Stimulated activated CD8-positive, alpha-beta memory T cell treated with anti-CD3 and anti-CD28 coated beads, Interleukin-4, amount 100 ng/mL, for 24 hours (primary cell): ENCODE measurements around the gene TNFSF10.
"Not testable (repeated sequence)": the region's sequence is repeated elsewhere in the genome, so short reads cannot be mapped to it uniquely, and the experiment has no call there.

Source experiments
- DNase-seq: peaks from one replicate; pipeline ENCODE4 v3.0.0-alpha.2; 2020; ENCODE audit warnings: low read depth

Gene TNFSF10

DNA sequence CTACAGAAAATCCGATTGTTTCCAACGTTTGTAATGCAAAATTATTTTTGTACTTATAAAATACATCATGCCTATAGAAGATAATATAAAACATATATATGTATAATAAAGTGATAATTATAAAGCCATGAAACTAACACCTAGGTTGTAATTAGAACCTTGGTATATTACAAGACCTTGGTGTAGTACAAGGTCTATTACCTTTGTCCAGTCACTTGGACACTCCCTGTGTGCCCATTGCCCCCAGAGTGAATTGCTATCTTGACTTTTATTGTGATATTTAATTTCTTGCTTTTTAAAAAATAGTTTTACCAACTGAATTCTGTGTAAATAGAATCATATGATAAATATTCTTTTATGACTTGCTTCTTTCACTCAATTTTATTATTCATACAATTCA lies 20.7 kb upstream of the TNFSF10 start:
- no peak for DNase-seq

GRCh38 chr3:172543419-172543818 lies 20.2 kb upstream of the TNFSF10 start:
- no peak for DNase-seq

- no peak for DNase-seq
These were observed 19.8 kb upstream of the TNFSF10 start for GRCh38 chr3:172542999-172543398.

DNA sequence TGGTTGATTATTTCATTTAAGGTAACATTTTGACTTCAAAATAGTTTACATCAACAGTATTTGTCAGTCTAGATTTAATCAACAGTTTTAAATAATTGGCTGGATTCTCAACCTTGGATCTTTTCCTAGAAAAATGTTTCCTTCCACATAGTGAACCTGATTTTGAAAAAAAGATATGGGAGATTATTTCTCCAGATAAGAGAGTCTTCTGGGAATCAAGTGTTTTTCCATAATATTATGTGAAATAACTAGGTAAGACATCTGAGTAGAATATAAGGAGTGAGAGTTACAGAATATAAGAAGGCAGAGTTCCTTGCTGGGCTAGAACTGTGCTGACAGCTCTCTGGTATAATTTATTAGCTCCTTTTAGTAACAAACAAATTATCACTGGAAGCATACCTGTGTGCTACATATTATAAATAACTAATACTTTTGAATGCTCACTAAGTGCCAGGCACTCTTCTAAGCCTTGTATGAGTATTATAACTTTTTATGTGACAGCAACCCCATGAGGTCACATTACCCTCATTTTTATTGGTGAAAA lies 18.8 kb upstream of the TNFSF10 start:
- DNase-seq: no peak

GRCh38 chr3:172540049-172540448 lies 16.8 kb upstream of the TNFSF10 start:
- DNase-seq: no peak

GRCh38 chr3:172539273-172539672 lies 16.0 kb upstream of the TNFSF10 start:
- no peak for DNase-seq

DNA sequence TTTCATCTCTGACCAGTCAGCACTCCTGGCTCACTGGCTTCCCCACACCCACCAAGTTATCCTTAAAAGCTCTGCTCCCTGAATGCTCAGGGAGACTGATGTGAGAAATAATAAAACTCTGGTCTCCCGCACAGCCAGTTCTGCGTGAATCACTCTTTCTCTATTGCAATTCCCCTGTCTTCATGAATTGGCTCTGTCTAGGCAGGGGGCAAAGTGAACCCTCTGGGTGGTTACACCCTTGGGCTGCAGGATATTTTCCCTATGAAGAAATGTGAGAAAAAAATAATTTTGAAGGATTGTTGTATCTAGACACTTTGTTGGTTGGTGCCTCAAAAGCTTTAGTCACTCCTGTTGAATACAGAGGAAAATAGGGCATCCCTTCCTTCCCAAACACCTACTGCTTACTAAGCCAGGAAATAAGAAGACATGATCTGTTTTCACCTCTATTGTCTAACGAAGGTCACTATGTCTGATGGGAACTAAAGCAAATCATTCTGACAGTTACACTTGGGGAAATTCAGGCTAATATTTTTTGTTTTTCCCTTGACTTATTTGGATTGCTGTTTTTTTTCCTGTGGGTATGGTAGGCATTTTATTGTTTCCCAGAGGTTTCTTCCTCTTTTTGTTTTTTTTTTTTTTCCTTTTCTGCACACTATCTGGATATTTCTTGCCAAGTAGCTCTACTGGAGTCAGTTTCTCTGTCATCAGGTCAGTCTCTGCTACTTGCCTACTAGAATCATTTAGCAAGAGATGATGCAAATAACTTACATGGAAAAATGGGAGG lies 15.3 kb upstream of the TNFSF10 start:
- no peak for DNase-seq

GRCh38 chr3:172537507-172538158 lies 14.4 kb upstream of the TNFSF10 start:
- DNase-seq: no peak

- DNase-seq: no peak
These were observed 13.8 kb upstream of the TNFSF10 start for GRCh38 chr3:172536993-172537419.

GRCh38 chr3:172536505-172536904 lies 13.3 kb upstream of the TNFSF10 start:
- DNase-seq: no peak

DNA sequence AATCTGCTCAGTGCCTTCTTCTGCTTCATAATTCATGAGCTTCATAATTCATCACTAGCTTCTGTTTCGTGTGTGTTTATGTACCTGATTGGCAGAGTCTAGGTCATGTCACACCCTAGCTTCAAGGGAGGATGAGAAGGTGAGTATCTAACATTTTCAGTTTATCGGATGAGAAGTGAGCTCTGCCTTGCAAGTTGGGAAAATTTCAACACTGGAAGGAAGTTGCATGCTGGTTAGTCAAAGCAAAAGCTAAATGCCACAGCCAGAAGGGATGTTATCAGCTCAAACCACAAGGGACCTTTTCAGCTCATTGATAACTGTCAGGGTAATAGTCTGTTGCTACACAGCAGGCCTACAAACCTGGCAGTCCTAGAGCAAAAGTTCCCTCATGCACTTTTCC lies 7.3 kb upstream of the TNFSF10 start:
- no peak for DNase-seq

DNA sequence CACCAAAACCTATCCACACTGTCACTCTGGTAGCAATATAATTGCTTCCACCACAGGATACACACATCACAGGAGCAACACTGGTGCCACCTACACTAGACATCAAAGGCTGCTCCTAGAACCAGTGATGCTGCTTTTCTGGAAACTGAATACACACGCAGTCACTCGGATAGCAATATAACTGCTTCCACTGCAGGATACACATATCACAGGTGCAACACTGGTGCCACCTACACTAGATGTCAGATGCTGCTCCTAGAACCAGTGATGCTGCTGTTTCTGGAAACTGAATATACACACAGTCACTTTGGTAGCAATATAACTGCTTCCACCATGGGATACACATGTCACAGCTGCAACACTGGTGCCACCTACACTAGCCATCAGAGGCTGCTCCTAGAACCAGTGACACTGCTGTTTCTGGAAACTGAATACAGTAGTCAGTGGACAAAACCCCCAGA lies 6.9 kb upstream of the TNFSF10 start:
- DNase-seq: no peak

GRCh38 chr3:172528677-172529076 lies 5.4 kb upstream of the TNFSF10 start:
- no peak for DNase-seq

DNA sequence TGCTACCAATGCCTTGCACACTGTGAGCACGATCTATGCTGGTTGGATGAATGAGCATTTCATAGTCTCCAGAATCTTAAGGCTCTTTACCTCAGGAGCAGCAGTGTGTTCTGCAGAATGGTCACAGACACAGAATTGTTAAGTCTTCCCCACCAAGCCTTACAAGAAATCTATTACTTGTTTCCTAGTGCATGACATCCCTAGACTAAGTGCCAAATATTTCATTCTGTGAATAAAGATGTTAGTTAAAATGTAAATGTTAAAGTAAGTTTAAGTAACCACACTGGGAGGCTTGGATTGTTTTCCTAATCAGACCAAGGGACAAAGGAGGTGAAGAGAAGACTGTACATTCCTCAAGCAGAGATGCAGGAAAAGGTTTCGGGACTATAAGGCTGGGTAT lies 4.1 kb upstream of the TNFSF10 start:
- DNase-seq: no peak

- DNase-seq: no peak
These were observed 1.9 kb upstream of the TNFSF10 start for GRCh38 chr3:172525116-172525613.

- no peak for DNase-seq
These were observed 1.4 kb upstream of the TNFSF10 start for GRCh38 chr3:172524611-172525010.

DNA sequence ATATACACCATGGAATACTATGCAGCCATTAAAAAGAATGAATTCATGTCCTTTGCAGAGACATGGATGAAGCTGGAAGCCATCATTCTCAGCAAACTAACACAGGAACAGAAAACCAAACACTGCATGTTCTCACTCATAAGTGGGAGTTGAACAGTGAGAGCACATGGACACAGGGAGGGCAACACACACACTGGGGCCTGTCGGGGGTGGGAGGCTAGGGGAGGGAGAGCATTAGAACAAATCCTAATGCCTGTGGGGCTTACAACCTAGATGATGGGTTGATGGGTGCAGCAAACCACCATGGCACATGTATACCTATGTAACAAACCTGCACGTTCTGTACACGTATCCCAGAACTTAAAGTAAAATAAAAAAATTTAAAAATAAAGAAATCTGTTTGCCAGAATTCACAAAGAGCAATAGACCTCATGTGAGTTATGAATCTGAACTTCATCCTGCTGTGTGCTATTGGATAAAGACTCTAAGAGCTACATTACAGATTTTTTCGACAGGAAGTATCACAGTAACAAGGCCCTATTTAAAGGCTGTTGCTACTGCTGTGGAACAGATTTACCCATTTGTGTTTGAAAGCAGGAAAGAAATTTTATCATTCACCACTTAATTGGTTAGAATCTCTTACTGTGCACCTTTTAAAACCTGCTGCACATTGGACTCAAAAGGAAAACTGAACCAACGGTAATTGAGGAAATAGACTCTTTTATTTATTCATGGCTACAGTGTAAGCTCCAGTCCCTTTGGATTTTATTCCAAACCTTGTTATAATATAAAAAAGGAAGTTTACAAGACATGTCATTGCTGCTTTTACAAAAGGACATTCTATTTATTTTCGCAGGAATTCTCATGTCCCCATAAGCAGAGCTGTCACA lies 1.1 kb downstream of the TNFSF10 start:
- DNase-seq: not testable (repeated sequence)

GRCh38 chr3:172520301-172520831 lies 2.9 kb downstream of the TNFSF10 start:
- no peak for DNase-seq

- no peak for DNase-seq
These were observed 3.5 kb downstream of the TNFSF10 start for GRCh38 chr3:172519740-172520139.

GRCh38 chr3:172518929-172519640 lies 4.1 kb downstream of the TNFSF10 start:
- DNase-seq: no peak

DNA sequence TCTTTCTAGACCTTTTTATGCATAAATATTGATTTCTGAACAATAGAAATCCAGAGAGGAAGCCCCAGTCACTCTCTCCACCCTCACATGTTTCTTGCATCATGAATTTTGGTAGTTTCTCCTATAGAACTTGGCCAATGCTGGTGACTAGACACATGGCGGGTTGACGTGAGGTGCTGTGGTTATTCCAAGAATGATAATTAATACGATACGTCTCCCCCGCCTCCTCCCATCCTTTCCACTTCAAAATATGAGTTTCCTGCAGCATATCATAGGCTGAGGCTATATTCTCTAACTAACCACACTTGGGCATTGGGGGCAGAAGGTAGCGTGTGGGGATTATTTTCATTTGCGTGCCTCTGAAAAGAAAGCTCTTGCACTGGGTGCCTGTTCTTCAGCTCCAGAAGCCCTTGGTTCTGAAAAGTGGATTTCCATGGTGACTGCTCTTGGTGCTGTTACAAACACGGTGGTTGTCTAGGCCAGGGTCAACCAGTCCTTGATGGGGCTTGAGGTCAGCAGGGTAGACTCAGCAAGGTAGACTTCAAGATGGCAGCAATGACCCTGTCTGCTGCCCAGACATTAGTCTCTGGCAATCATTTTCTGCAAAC lies 5.3 kb downstream of the TNFSF10 start:
- peak; percentile 22 for DNase-seq
